HPDE6-E6E7 (cell line): Measurements from ENCODE around the gene NCF4.

Experiments
- DNase-seq: peaks from one replicate; pipeline ENCODE4 v3.0.0; 2011; ENCODE audit warnings: missing footprints; ENCODE audit errors: extremely low spot score

NCF4 gene

GRCh38 chr22:36921309-36922104, 60.7 kb downstream of the NCF4 start:
- no peak for DNase-seq

GRCh38 chr22:36922105-36922608, 61.4 kb downstream of the NCF4 start:
- no peak for DNase-seq

GRCh38 chr22:36922711-36923110, 61.9 kb downstream of the NCF4 start:
- DNase-seq, result no peak

- DNase-seq, result no peak
Measured at GRCh38 chr22:36923131-36923788, 62.5 kb downstream of the NCF4 start.

GRCh38 chr22:36924151-36924698, 63.4 kb downstream of the NCF4 start:
- no peak for DNase-seq

GRCh38 chr22:36925388-36926290, 64.8 kb downstream of the NCF4 start:
- no peak for DNase-seq

GRCh38 chr22:36926309-36926708, 65.5 kb downstream of the NCF4 start:
- no peak for DNase-seq

- no peak for DNase-seq
Measured at GRCh38 chr22:36926721-36927435, 66.1 kb downstream of the NCF4 start.
